Activated B cell treated with CpG ODN at 0.5 μM for 24 hours (primary cell): ENCODE measurements around the gene QRICH2. TPM values are rescaled to one million over a fixed set of nuclear protein-coding genes. Genes with fewer than 3 reads are reported as not detected.

Experiments
- ATAC-seq: fragments of 200-7000 bp; cut with Tn5 transposase; one replicate; pipeline ENCODE4 v1.10.0; 2021; ENCODE audit warnings: low read depth, mild to moderate bottlenecking, moderate library complexity
- CTCF ChIA-PET: fragments of 350-600 bp; sonication (Branson Sonifier 250); formaldehyde crosslinking; loops from one replicate; lab custom pipeline; 2021; ENCODE audit warnings: antibody characterized with exemption; lab: Charles Lee
- POLR2A ChIA-PET: fragments of 350-600 bp; sonication (Branson Sonifier 250); formaldehyde crosslinking; loops from one replicate; lab custom pipeline; 2021; ENCODE audit warnings: antibody characterized with exemption; lab: Charles Lee
- DNase-seq: peaks from one replicate; pipeline ENCODE4 v3.0.0; 2022
- H3K27ac Mint-ChIP-seq: one replicate; pipeline ENCODE4 v1.8.0; 2020; ENCODE audit warnings: mixed read lengths
- H3K27me3 Mint-ChIP-seq: one replicate; pipeline ENCODE4 v1.8.0; 2021; ENCODE audit warnings: mixed read lengths
- H3K36me3 Mint-ChIP-seq: one replicate; pipeline ENCODE4 v1.8.0; 2021; ENCODE audit warnings: low read depth, mixed read lengths
- H3K4me1 Mint-ChIP-seq: one replicate; pipeline ENCODE4 v1.8.0; 2021; ENCODE audit warnings: mixed read lengths
- H3K4me3 Mint-ChIP-seq: one replicate; pipeline ENCODE4 v1.8.0; 2020; ENCODE audit warnings: mild to moderate bottlenecking, mixed read lengths
- H3K9me3 Mint-ChIP-seq: one replicate; pipeline ENCODE4 v1.8.0; 2020; ENCODE audit warnings: mixed read lengths
- CTCF ChIP-seq: fragments of 200-600 bp; IDR thresholded peaks from one replicate; pipeline ENCODE4 v1.8.0; 2022; ENCODE audit warnings: antibody characterized with exemption, mild to moderate bottlenecking
- intact Hi-C: fragments of 100-400 bp; cut with micrococcal nuclease; formaldehyde crosslinking; loops from one replicate; pipeline ENCODE4 v1.15.1; 2024
- total RNA-seq: library from RNA; stranded (reverse); gene quantifications from 2 replicates; pipeline ENCODE4 v1.2.3, GENCODE V29; 2022

Gene QRICH2
- total RNA-seq, 1 donor from 2014 or later: 2.0 TPM

DNA sequence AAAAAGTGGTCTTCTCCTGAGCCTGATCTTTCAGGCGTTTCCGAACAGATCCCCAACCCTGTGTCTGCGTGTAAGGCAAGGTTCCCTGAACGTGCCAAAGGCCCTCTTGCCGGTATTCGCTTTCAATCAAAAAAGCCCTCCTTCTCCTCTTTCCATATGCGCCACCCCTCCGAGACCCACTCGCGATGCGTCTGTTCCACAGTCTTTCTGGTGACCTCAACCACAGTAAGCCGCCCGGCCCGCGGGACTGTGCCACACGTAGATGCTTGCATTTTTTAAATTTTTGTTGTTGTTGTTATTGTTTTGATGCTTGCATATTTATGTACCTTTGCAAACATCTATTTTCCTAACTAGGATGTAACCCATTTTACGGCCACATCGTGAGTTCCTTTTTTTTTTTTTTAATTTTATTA, 46.2 kb upstream of the QRICH2 start:
- TF ChIP-seq CTCF: no peak
- H3K27ac Mint-ChIP-seq: peak overlapping the region; percentile 98
- peaks cover 5% of the 10 kb centered on the region for H3K36me3 Mint-ChIP-seq
- DNase-seq (no peak), ATAC-seq (no peak)
- intact Hi-C loops: loop anchor here (1.0 to 5.0 kb wide), 4 partner anchors 30 to 497 kb away; partner anchors contain the start of genes JMJD6, METTL23, SPHK1 and WBP2
- POLR2A ChIA-PET: interaction anchor here (0.5 to 2.0 kb wide), 9 partner anchors 8 to 574 kb away, joined by 3 to 29 read pairs (median 5); partner anchors contain the start of genes SPHK1, SRP68 and ST6GALNAC2
- H3K9me3 Mint-ChIP-seq: no peaks in the 10 kb centered on the region
- H3K27me3 Mint-ChIP-seq: no peaks in the 10 kb centered on the region
- CTCF ChIA-PET: interaction anchor here (1.2 to 3.8 kb wide), 3 partner anchors 31 to 153 kb away, joined by 4 to 23 read pairs (median 12); partner anchors contain the start of gene SPHK1
- peak overlapping the region; percentile 94 for H3K4me3 Mint-ChIP-seq
- H3K4me1 Mint-ChIP-seq: peaks cover 23% of the 10 kb centered on the region

- POLR2A ChIA-PET: interaction anchor here (0.8 to 2.0 kb wide), 9 partner anchors 8 to 574 kb away, joined by 3 to 29 read pairs (median 4); partner anchors contain the start of genes SPHK1, SRP68 and ST6GALNAC2
- intact Hi-C loops: loop anchor here (1.0 to 5.0 kb wide), 4 partner anchors 31 to 496 kb away; partner anchors contain the start of genes JMJD6, METTL23, SPHK1 and WBP2
Observed at GRCh38 chr17:76353599-76354316, 45.7 kb upstream of the QRICH2 start, which contains the start of gene PRPSAP1. TSS of gene PRPSAP1 (minus strand) at chr17:76353916. CDS start at chr17:76353703, 213 bp downstream.

GRCh38 chr17:76353004-76353598, 45.0 kb upstream of the QRICH2 start:
- Mint-ChIP-seq H3K4me3 (peak overlapping the region; percentile 94), H3K27ac (peak overlapping the region; percentile 63), H3K9me3 (no peaks in the 10 kb centered on the region), H3K27me3 (no peaks in the 10 kb centered on the region), H3K4me1 (peaks cover 23% of the 10 kb centered on the region), H3K36me3 (peaks cover 5% of the 10 kb centered on the region)
- intact Hi-C loops: loop anchor here (5.0 kb wide), 2 partner anchors 374 to 496 kb away; partner anchors contain the start of genes JMJD6, METTL23 and WBP2
- ChIA-PET POLR2A (interaction anchor here (0.6 to 2.0 kb wide), 9 partner anchors 9 to 573 kb away, joined by 3 to 29 read pairs (median 4); partner anchors contain the start of genes SPHK1, SRP68 and ST6GALNAC2), CTCF (interaction anchor here (0.8 to 3.8 kb wide), 4 partner anchors 32 to 154 kb away, joined by 3 to 23 read pairs (median 8); partner anchors contain the start of gene SPHK1)
- TF ChIP-seq CTCF: no peak
- ATAC-seq: no peak
- DNase-seq: no peak

More at GRCh38 chr17:76353599-76354316, 45.7 kb upstream of the QRICH2 start, which contains the start of gene PRPSAP1:
- H3K9me3 Mint-ChIP-seq: no peaks in the 10 kb centered on the region
- H3K36me3 Mint-ChIP-seq: peaks cover 5% of the 10 kb centered on the region
- ATAC-seq (peak; percentile 93), DNase-seq (peak; percentile 83)
- H3K4me3 Mint-ChIP-seq: peak within 1 kb of the TSS; percentile 94
- H3K27ac Mint-ChIP-seq: peak within 1 kb of the TSS; percentile 98
- TF ChIP-seq CTCF: no peak
- no peaks in the 10 kb centered on the region for H3K27me3 Mint-ChIP-seq
- CTCF ChIA-PET: interaction anchor here (0.8 to 3.8 kb wide), 4 partner anchors 31 to 154 kb away, joined by 3 to 23 read pairs (median 8); partner anchors contain the start of gene SPHK1
- peaks cover 23% of the 10 kb centered on the region for H3K4me1 Mint-ChIP-seq

DNA sequence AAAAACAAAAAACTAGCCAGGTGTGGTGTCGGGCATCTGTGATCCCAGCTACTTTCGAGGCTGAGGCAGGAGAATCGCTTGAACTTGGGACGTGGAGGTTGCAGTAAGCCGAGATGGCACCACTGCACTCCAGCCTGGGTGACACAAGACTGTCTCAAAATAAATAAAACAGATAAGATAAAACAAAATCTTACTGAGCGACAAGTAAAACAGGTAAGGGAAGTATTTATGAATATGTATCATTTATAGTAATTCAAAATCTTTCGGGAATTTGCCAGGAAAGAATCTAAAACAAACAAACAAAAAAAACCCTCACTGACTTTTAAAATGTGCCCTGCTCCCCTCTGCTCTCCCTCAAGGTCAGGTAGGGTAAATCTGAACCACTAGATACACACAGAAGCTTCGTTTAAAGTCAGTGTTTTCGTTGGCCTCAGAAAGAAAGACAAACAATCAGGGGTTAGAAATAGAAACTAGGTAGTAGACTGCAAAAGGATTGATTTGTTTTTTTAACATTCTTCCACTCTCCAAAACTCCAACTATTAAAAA, 43.5 kb upstream of the QRICH2 start:
- POLR2A ChIA-PET: interaction anchor here (0.6 to 1.3 kb wide), 2 partner anchors 72 to 108 kb away, joined by 4 to 5 read pairs; no protein-coding TSS in a partner anchor
- Mint-ChIP-seq H3K4me1 (peaks cover 18% of the 10 kb centered on the region), H3K36me3 (peaks cover 15% of the 10 kb centered on the region), H3K27me3 (no peaks in the 10 kb centered on the region), H3K9me3 (no peaks in the 10 kb centered on the region), H3K27ac (no peak overlapping the region), H3K4me3 (peak overlapping the region; percentile 94)
- intact Hi-C loops: loop anchor here (5.0 kb wide), 2 partner anchors 376 to 494 kb away; partner anchors contain the start of genes JMJD6, METTL23 and WBP2
- ATAC-seq: no peak
- DNase-seq: no peak
- TF ChIP-seq CTCF: no peak
- CTCF ChIA-PET: interaction anchor here (0.7 to 3.8 kb wide), 2 partner anchors 33 to 72 kb away, joined by 3 to 23 read pairs; partner anchors contain the start of gene SPHK1
